Measurements from ENCODE around the gene TOB1. TPM values are rescaled to one million over a fixed set of nuclear protein-coding genes. Genes with fewer than 3 reads are reported as not detected.

TOB1 gene
- total and polyA plus RNA-seq, 9 of the 15 experiments (the other 6 are each of a cell fraction or from before 2014, with no cell fraction given) = 4.8 to 63.7 (median 13.2) TPM

DNA sequence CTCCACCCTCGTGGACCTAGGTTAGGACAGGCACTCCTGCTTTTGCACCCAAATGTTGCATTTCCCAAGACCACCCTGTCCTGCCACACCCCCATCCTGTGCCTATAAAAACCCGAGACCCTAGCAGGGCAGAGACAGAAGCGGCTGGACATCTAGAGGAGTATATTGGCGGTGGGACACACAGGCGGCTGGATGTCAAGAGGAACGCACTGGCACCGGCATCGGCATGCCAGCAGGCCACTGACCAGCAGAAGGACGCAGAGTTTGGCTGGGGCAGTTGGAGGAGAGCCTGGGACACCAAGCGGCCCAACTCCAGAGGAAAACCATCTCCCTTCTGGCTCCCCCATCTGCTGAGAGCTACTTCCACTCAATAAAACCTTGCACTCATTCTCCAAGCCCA lies 45.5 kb downstream of the TOB1 start:
- CTCF ChIA-PET (ENCODE audit: low intra/inter-chr PET ratio) = no interaction called here
- H4K20me1 ChIP-seq (replicated peaks; ENCODE audit: control insufficient read depth, insufficient read depth, low read length) = no peaks in the 10 kb centered on the region
- H3K9me1 ChIP-seq (ENCODE audit: control insufficient read depth, insufficient read depth, low read length) = no peaks in the 10 kb centered on the region
- no peaks in the 10 kb centered on the region for H3K36me3 ChIP-seq (ENCODE audit: control insufficient read depth, insufficient read depth, low read length)
- BruUV-seq (replicated peaks) = no TSS peak
- TF ChIP-seq ZNF57 (CRISPR knock-in tag; IDR thresholded peaks at IDR 0.05) = no peak
- TF ChIP-seq CCNT2 (IDR thresholded peaks at IDR 0.05; ENCODE audit: borderline replicate concordance, extremely low read depth, insufficient read length, low read depth, low read length) = no peak
- no peak for TF ChIP-seq TFAM (CRISPR knock-in tag; conservative IDR thresholded peaks at IDR 0.05)
- TF ChIP-seq SREBF2 (CRISPR knock-in tag; IDR thresholded peaks at IDR 0.05) = no peak
- no peak for TF ChIP-seq MEF2A (IDR thresholded peaks at IDR 0.05; ENCODE audit: control insufficient read depth, low read depth, low read length)
- TF ChIP-seq PTBP1 (IDR thresholded peaks at IDR 0.05; ENCODE audit: low read depth, low read length) = no peak
- TF ChIP-seq LARP7 (IDR thresholded peaks at IDR 0.05) = no peak
- no peak for TF ChIP-seq RNF2 (IDR thresholded peaks at IDR 0.05)
- no peak for TF ChIP-seq HMGN3 (IDR thresholded peaks at IDR 0.05; ENCODE audit: borderline replicate concordance, extremely low read depth, insufficient read length, low read depth, low read length)
- no peak for TF ChIP-seq DIDO1 (tag; IDR thresholded peaks at IDR 0.05; ENCODE audit: low read depth)
- TF ChIP-seq ZEB2 (IDR thresholded peaks at IDR 0.05) = no peak
- TF ChIP-seq NR2C1 (IDR thresholded peaks at IDR 0.05) = no peak
- no peak for TF ChIP-seq NR2C1 (tag; IDR thresholded peaks at IDR 0.05)
- 20% methylated on average over 10 of the region's 10 CpGs for WGBS (ENCODE audit: insufficient coverage, low coverage, missing lambda C conversion rate)
- no peaks in the 10 kb centered on the region for H3K9me3 ChIP-seq (replicated peaks; ENCODE audit: control insufficient read depth, insufficient read depth, low read depth, low read length)
- POLR2A ChIA-PET = interaction anchor here (0.6 to 2.1 kb wide), 3 partner anchors 10 to 30 kb away, joined by 3 to 5 read pairs (median 3); no protein-coding TSS in a partner anchor
- no peaks in the 10 kb centered on the region for H3K79me2 ChIP-seq (ENCODE audit: control insufficient read depth, insufficient read depth, low read length)
- intact Hi-C loops (cut with micrococcal nuclease) = no loop called here
- in situ Hi-C loops (cut with MboI) = no loop called here
- peaks cover 3 to 6% of the 10 kb centered on the region in 2 experiments; a peak in 3 of 5 replicates for H3K4me1 ChIP-seq (replicated peaks in 1 of 2; ENCODE audit: control insufficient read depth in 2 of 2, insufficient read depth in 2 of 2, low read length in 2 of 2)
- no peak overlapping the region for H3K27ac ChIP-seq (ENCODE audit: extremely low read depth, low read depth, low read length)
- no peaks in the 10 kb centered on the region for H3K27me3 ChIP-seq (ENCODE audit: control insufficient read depth in 2 of 2, insufficient read depth in 2 of 2, low read length in 2 of 2)
- H3K9ac ChIP-seq (ENCODE audit: insufficient read depth in 1 of 2, low read depth in 2 of 2, low read length in 2 of 2) = no peak overlapping the region
- no peak for FAIRE-seq
- H2AFZ ChIP-seq (ENCODE audit: low read depth, low read length) = 0 out of 2 replicates have a peak overlapping the region, but pooled peaks have one; percentile 29
- H3K4me3 ChIP-seq = no peak overlapping the region
- H3K4me2 ChIP-seq (ENCODE audit: insufficient read depth, low read length) = no peak overlapping the region
- no peak for DNase-seq (ENCODE audit: extremely low read depth in 1 of 4, low spot score in 3 of 4)
- ATAC-seq = no peak

All from K562 (cell line).